Measurements from ENCODE around the gene SMIM44.
"Not testable (repeated sequence)": the region's sequence is repeated elsewhere in the genome, so short reads cannot be mapped to it uniquely, and the experiment has no call there.

The SMIM44 gene

GRCh38 chr19:3483226-3483628 lies at the start of gene SMIM44:
Gene SMIM44 (minus strand): TSS chr19:3483441. CDS start chr19:3483403, 38 bp downstream.
- TF ChIP-seq CTCF (IDR thresholded peaks at IDR 0.05; ENCODE audit: control insufficient read depth, insufficient read depth, low read depth, low read length, missing control alignments): no peak
- DNase-seq (ENCODE audit: low read depth): no peak
- H3K4me3 ChIP-seq (ENCODE audit: control insufficient read depth, low read depth, low read length): no peak within 1 kb of the TSS

- no peak for TF ChIP-seq CTCF (IDR thresholded peaks at IDR 0.05; ENCODE audit: control insufficient read depth, insufficient read depth, low read depth, low read length, missing control alignments)
- no peak overlapping the region for H3K4me3 ChIP-seq (ENCODE audit: control insufficient read depth, low read depth, low read length)
- no peak for DNase-seq (ENCODE audit: low read depth)
These were observed 49.8 kb upstream of the SMIM44 start for GRCh38 chr19:3533033-3533432.

- no peak for DNase-seq (ENCODE audit: low read depth)
- no peak overlapping the region for H3K4me3 ChIP-seq (ENCODE audit: control insufficient read depth, low read depth, low read length)
- no peak for TF ChIP-seq CTCF (IDR thresholded peaks at IDR 0.05; ENCODE audit: control insufficient read depth, insufficient read depth, low read depth, low read length, missing control alignments)
These were observed 49.0 kb upstream of the SMIM44 start for GRCh38 chr19:3532154-3532786.

- DNase-seq (ENCODE audit: low read depth): no peak
- TF ChIP-seq CTCF (IDR thresholded peaks at IDR 0.05; ENCODE audit: control insufficient read depth, insufficient read depth, low read depth, low read length, missing control alignments): no peak
- no peak overlapping the region for H3K4me3 ChIP-seq (ENCODE audit: control insufficient read depth, low read depth, low read length)
These were observed 48.5 kb upstream of the SMIM44 start for GRCh38 chr19:3531716-3532115.

- no peak for DNase-seq (ENCODE audit: low read depth)
- H3K4me3 ChIP-seq (ENCODE audit: control insufficient read depth, low read depth, low read length): no peak overlapping the region
- TF ChIP-seq CTCF (IDR thresholded peaks at IDR 0.05; ENCODE audit: control insufficient read depth, insufficient read depth, low read depth, low read length, missing control alignments): no peak
These were observed 47.1 kb upstream of the SMIM44 start for GRCh38 chr19:3530389-3530788.

GRCh38 chr19:3529299-3529698 lies 46.1 kb upstream of the SMIM44 start:
- DNase-seq (ENCODE audit: low read depth); H3K4me3 ChIP-seq (ENCODE audit: control insufficient read depth, low read depth, low read length): not testable (repeated sequence)

GRCh38 chr19:3528539-3529211 lies 45.4 kb upstream of the SMIM44 start:
- TF ChIP-seq CTCF (IDR thresholded peaks at IDR 0.05; ENCODE audit: control insufficient read depth, insufficient read depth, low read depth, low read length, missing control alignments): no peak
- H3K4me3 ChIP-seq (ENCODE audit: control insufficient read depth, low read depth, low read length): no peak overlapping the region
- no peak for DNase-seq (ENCODE audit: low read depth)

All from AG09309 (cell line).